HFF-Myc (cell line): ENCODE results near the gene CERK.

ENCODE experiments used
- DNase-seq: peaks from one replicate; pipeline ENCODE4 v3.0.0-alpha.2; 2011; ENCODE audit warnings: low read depth; ENCODE audit errors: extremely low read depth
- H3K4me3 ChIP-seq: replicated peaks from 2 replicates; pipeline ENCODE4 v1.5.1; 2011; ENCODE audit warnings: low read depth, mild to moderate bottlenecking, control low read depth, low read length
- CTCF ChIP-seq: IDR thresholded peaks from 2 replicates; pipeline ENCODE4 v1.5.1; 2012; ENCODE audit warnings: mild to moderate bottlenecking, low read depth, low read length, control low read depth; ENCODE audit errors: missing control alignments

Gene CERK

GRCh38 chr22:46665151-46665695, 72.8 kb downstream of the CERK start:
- H3K4me3 ChIP-seq = no peak overlapping the region
- no peak for TF ChIP-seq CTCF
- no peak for DNase-seq

DNA sequence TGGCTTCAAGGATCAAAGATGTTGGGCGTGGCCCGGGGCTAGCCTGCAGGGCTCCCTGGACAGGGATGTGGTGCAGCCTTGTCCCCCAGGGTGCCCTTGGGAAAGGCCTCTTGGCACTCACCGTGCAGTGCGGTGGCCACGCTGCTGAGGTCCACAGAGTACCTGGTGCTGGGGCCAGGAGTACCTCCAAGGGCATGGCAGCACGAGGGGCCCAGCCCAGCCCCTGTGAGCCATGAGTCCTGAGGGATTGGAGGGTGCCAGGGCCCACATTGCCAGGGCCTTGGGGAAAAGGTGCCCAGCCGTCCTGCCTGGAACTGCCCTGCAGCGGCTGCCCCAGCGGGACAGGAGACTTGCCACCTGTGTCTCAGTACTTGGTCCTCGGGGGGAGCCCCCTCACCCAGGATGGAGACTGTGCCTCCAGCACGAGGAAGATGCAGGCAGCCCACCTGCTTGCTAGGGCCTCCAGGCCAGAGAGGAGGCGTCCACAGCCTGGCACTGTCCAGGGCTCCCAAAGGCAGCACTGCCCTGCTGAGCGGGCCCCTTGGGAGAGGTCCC, 73.7 kb downstream of the CERK start:
- H3K4me3 ChIP-seq = no peak overlapping the region
- DNase-seq = no peak
- no peak for TF ChIP-seq CTCF

DNA sequence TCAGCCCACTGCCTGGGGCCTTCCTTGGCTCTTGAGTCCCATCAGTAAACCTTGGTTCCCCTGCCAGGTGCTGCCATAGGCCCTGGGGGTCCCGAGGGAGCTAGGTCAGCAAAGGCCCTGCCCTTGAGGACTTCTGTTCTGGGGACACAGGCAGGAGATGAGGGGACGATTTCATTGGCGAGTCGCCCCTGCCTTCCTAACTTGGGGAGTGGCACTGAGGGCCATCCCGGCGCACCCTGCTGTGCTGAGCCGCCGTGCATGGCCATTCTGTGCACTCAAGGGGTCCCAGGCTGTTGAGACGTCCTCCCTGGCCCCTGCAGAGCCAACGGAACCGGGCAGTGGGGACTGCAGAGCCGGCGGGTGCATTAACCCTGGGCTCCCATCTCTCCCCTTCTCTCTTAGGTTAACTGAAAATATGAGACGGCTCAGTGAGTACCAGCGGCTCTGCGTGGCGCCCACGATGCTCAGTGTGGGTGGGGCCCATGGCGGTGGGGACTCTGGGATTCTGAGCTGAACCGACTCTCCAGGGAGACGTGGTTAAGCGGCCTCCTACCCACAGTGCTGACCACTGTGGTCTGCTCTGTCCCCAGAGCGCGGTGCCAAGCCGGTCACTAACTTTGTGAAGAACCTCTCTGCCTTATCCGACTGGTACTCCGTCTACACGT, 74.5 kb downstream of the CERK start:
- DNase-seq = no peak
- no peak overlapping the region for H3K4me3 ChIP-seq
- no peak for TF ChIP-seq CTCF

DNA sequence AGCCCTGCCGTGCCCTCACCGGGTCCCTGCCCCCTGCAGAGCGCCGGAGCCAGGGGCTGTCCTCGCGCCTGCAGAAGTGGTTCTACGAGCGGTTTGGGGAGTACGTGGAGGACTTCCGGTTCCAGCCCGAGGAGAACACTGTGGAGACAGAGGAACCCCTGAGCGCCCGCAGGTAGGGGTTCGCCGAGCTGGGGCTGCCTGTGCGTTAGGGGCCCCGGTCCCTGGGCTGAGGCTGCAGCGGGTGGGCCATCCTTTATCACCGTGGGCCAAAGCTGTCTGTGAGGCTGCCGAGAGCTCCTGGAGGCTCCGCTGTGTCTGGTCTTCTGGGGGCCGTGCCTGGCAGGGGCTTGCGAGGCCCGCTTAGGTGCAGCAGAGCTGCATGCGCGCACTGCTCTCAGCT, 75.1 kb downstream of the CERK start:
- H3K4me3 ChIP-seq = no peak overlapping the region
- no peak for TF ChIP-seq CTCF
- DNase-seq = no peak

- no peak overlapping the region for H3K4me3 ChIP-seq
- DNase-seq = no peak
- TF ChIP-seq CTCF = no peak
These were observed 75.8 kb downstream of the CERK start for GRCh38 chr22:46662226-46662625.

DNA sequence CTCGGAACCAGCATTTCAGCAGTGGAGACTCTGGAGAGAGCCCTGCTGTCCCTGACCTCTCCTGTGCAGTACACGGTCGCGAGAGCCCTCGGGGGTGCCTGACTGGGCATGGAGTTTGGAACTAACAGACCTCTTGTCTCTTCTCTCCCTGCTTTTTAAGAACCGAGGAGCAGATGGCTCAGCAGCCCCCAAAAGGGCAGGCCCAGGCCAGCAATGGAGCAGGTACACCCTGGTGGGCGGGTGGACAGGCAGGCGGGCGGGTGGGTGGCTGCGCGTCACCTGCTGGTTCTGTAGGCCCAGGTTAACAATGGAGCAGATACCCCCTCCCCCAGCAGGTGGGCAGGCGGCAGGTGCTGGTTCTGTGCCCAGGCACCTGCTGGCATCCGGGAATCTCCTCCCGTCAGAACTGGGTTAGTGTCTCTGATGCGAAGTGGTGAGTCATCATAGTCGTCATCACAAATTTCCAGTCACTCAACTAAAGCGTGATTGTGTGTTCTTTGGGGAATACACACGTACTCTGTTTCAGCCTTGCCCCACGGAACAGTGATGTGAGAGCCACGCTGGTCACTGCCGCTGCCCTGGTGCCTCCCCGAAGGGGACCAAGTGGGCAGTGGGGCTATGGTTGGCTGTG, 76.7 kb downstream of the CERK start:
- DNase-seq = no peak
- TF ChIP-seq CTCF = no peak
- no peak overlapping the region for H3K4me3 ChIP-seq
